Frontal cortex (tissue), 4 donors: ENCODE results near the gene C20orf96. TPM values are rescaled to one million over a fixed set of nuclear protein-coding genes. Genes with fewer than 3 reads are reported as not detected.
A peak's percentile ranks its signal among the peaks of the same experiment; 100 is the strongest.
"Not testable (repeated sequence)": the region's sequence is repeated elsewhere in the genome, so short reads cannot be mapped to it uniquely, and the experiment has no call there.

Experiments used
- DNase-seq, 2 donors: peaks; one replicate each; pipeline ENCODE4 v3.0.0; 2012; ENCODE audit warnings: low spot score in 2 of 2
- FAIRE-seq: peaks from 2 replicates; lab custom pipeline; 2012; peaks lifted over from hg19 to GRCh38; lab: Jason Lieb, UNC
- total RNA-seq: library from RNA; depleted of rRNA; stranded (reverse); fragments of >200 nt; gene quantifications from one replicate; pipeline ENCODE4 v1.2.3, GENCODE V29; 2014
- donor health status: control.
- donor health status: control.
- donor health status: control.

The C20orf96 gene
- total RNA-seq, 1 donor from 2014 or later: 7.3 TPM

GRCh38 chr20:286508-286907 is 4.0 kb downstream of the C20orf96 start:
- DNase-seq (no peak), FAIRE-seq (no peak)

GRCh38 chr20:284172-284571 is 6.4 kb downstream of the C20orf96 start:
- DNase-seq: no peak
- no peak for FAIRE-seq

- DNase-seq (no peak), FAIRE-seq (no peak)
Observed at GRCh38 chr20:278607-279571, 11.7 kb downstream of the C20orf96 start.

GRCh38 chr20:278181-278580 is 12.4 kb downstream of the C20orf96 start:
- FAIRE-seq: no peak
- DNase-seq: no peak

- DNase-seq (no peak), FAIRE-seq (no peak)
Observed at GRCh38 chr20:277496-277781, 13.1 kb downstream of the C20orf96 start.

GRCh38 chr20:276620-277495 is 13.7 kb downstream of the C20orf96 start:
- FAIRE-seq (no peak), DNase-seq (no peak)

GRCh38 chr20:275791-276190 is 14.8 kb downstream of the C20orf96 start:
- DNase-seq (no peak), FAIRE-seq (no peak)

GRCh38 chr20:273884-274283 is 16.7 kb downstream of the C20orf96 start:
- FAIRE-seq: no peak
- no peak for DNase-seq

- FAIRE-seq (no peak), DNase-seq (no peak)
Observed at GRCh38 chr20:272718-273117, 17.8 kb downstream of the C20orf96 start.

GRCh38 chr20:271528-271927 is 19.0 kb downstream of the C20orf96 start:
- DNase-seq (no peak), FAIRE-seq (no peak)

GRCh38 chr20:271069-271468 is 19.5 kb downstream of the C20orf96 start:
- DNase-seq (no peak), FAIRE-seq (no peak)

GRCh38 chr20:270517-270916 is 20.0 kb downstream of the C20orf96 start:
- DNase-seq: no peak
- no peak for FAIRE-seq

- DNase-seq (peak; percentile 71 to 87), FAIRE-seq (no peak)
Observed at GRCh38 chr20:266596-267562, 23.7 kb downstream of the C20orf96 start.

GRCh38 chr20:263701-264100 is 26.8 kb downstream of the C20orf96 start:
- DNase-seq: no peak

GRCh38 chr20:259981-260380 is 30.6 kb downstream of the C20orf96 start:
- FAIRE-seq: no peak
- DNase-seq: no peak

More at GRCh38 chr20:263701-264100, 26.8 kb downstream of the C20orf96 start:
- no peak for FAIRE-seq

- FAIRE-seq (no peak), DNase-seq (no peak)
Observed at GRCh38 chr20:258963-259362, 31.6 kb downstream of the C20orf96 start.

- FAIRE-seq (no peak), DNase-seq (no peak)
Observed at GRCh38 chr20:258269-258858, 32.2 kb downstream of the C20orf96 start.

- FAIRE-seq: no peak
- DNase-seq: no peak
Observed at GRCh38 chr20:257419-257818, 33.1 kb downstream of the C20orf96 start, which contains the start of gene DEFB132. Gene DEFB132, plus strand, starts transcription at chr20:257724. Its CDS starts 55 bp downstream, at chr20:257779.

- DNase-seq, FAIRE-seq: not testable (repeated sequence)
Observed at GRCh38 chr20:253447-253846, 37.1 kb downstream of the C20orf96 start.
